Measurements from ENCODE around the gene AKAP13. TPM values are rescaled to one million over a fixed set of nuclear protein-coding genes. Genes with fewer than 3 reads are reported as not detected.

Gene AKAP13
- total and polyA plus RNA-seq, 2 of the 8 experiments (the other 6 are each of a cell fraction or from before 2014, with no cell fraction given) = 14.0 to 46.2 TPM

GRCh38 chr15:85568261-85568808 lies 187.9 kb downstream of the AKAP13 start (continued):
- TF ChIP-seq CHD7 (IDR thresholded peaks at IDR 0.05; ENCODE audit: insufficient replicate concordance, low read length) = no peak
- TF ChIP-seq POLR2AphosphoS5 (IDR thresholded peaks at IDR 0.05; ENCODE audit: low read depth, low read length) = no peak
- TF ChIP-seq RFX5 (IDR thresholded peaks at IDR 0.05; ENCODE audit: borderline replicate concordance, low read depth, low read length) = no peak
- no peak for TF ChIP-seq SIN3A (conservative IDR thresholded peaks at IDR 0.05 in 1 of 2, IDR thresholded peaks at IDR 0.05 in 1 of 2; ENCODE audit: low read depth in 1 of 2, low read length in 2 of 2)
- no peak for TF ChIP-seq CBX5 (IDR thresholded peaks at IDR 0.05; ENCODE audit: low read depth, low read length)
- TF ChIP-seq SP1 (IDR thresholded peaks at IDR 0.05; ENCODE audit: low read depth, low read length) = no peak
- no peak for TF ChIP-seq MAX (IDR thresholded peaks at IDR 0.05)
- TF ChIP-seq CHD1 (IDR thresholded peaks at IDR 0.05; ENCODE audit: low read depth, low read length) = no peak
- no peak for TF ChIP-seq NANOG (IDR thresholded peaks at IDR 0.05; ENCODE audit: insufficient read depth, low read depth, low read length, poor library complexity, severe bottlenecking)
- TF ChIP-seq RXRA (IDR thresholded peaks at IDR 0.05; ENCODE audit: insufficient read depth, low read depth, low read length) = no peak

Measured in H1 (cell line).